GM12874 (cell line): ENCODE data around the gene CMTM1.
A peak's percentile ranks its signal among the peaks of the same experiment; 100 is the strongest.

Experiments
- TF ChIP-seq, protein P1 (sequence below): IDR thresholded peaks from 2 replicates; pipeline ENCODE4 v1.5.1; 2011; ENCODE audit warnings: low read depth, mild to moderate bottlenecking, control low read depth, low read length, moderate library complexity; ENCODE audit not compliant: insufficient read depth

The CMTM1 gene

DNA sequence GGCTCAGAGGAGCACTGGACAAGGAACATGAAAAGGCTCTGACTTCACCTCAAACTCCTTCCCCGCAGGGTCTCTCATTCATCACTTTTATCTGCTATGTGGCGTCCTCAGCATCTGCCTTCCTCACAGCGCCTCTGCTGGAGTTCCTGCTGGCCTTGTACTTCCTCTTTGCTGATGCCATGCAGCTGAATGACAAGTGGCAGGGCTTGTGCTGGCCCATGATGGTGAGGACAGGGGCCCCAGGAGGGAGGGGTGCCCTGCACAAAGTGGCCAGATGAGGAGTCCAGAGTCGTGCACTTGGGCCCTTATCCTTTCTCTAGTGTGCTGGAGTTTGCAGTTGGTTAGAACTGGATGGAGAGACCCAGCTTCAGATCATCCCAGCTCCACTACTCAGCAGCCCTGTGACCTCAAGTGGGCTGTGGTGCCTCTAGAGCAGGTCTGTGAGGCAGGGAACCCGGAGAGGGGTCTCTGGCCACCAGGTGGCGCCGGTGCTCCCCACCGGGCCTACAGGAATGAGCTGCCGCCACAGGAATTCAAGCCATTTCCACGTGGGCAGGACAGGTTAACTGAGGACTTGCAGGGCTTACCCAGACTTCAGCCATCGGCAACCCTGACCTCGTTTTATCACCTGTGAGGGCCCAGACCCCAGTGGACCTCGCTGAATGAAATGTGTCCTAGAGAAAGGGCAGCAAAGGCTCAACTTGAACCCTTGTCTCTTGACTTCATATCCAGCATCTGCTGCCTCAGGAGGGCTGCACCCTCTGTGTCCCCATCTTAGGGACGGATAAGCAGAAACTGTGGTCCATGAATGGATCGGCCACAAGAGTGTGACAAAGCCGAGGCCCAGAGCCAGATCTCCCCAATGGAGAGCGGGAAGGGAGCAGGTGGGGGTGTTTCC is 42.3 kb downstream of the CMTM1 start:
- TF ChIP-seq, protein P1, sequence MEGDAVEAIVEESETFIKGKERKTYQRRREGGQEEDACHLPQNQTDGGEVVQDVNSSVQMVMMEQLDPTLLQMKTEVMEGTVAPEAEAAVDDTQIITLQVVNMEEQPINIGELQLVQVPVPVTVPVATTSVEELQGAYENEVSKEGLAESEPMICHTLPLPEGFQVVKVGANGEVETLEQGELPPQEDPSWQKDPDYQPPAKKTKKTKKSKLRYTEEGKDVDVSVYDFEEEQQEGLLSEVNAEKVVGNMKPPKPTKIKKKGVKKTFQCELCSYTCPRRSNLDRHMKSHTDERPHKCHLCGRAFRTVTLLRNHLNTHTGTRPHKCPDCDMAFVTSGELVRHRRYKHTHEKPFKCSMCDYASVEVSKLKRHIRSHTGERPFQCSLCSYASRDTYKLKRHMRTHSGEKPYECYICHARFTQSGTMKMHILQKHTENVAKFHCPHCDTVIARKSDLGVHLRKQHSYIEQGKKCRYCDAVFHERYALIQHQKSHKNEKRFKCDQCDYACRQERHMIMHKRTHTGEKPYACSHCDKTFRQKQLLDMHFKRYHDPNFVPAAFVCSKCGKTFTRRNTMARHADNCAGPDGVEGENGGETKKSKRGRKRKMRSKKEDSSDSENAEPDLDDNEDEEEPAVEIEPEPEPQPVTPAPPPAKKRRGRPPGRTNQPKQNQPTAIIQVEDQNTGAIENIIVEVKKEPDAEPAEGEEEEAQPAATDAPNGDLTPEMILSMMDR, result peak; percentile 92

- TF ChIP-seq, protein P1, result no peak
Measured at GRCh38 chr16:66609139-66609510, 42.9 kb downstream of the CMTM1 start.

- TF ChIP-seq, protein P1, result no peak
Measured at GRCh38 chr16:66610111-66610820, 44.0 kb downstream of the CMTM1 start.

DNA sequence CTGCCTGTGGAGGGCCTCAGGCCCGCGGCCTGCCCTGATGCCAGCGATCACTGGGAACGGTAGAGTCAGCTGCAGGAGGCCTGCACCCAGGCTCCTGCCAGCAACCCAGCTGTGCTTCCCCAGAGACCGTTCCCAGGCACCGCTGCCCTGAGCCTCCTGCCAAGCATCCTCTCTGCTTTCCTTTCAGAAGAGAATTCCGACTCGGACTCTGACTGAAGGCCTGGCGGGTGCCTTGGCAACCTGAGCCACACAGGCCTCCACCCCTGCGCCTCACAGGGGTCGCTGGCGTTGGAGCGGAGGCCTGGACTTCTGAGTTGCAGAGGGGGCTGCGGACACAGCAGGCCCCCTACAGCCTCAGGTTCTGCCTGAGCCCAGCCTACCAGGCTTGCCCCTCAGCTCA is 46.2 kb downstream of the CMTM1 start:
- TF ChIP-seq, protein P1, result no peak

GRCh38 chr16:66614161-66614802 is 48.0 kb downstream of the CMTM1 start:
- TF ChIP-seq, protein P1, result no peak

DNA sequence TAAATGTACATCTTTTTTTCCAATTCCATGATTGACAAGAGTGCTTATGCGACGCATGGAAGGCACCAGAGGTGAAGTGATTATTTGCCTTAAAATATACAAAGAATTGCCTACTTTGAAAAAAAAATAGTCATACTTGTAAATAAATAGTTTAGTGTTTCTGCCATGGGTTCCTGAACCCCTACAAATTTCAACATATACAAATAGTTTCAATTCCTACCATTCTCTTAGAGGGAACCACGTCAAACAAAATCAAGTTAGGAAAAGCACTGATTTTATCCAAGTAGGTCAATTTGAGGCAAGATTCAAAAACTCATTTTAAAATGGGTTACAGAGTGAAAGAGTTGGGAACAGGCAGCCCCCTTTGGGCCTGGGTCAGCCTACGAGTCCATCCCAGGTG is 49.9 kb downstream of the CMTM1 start:
- TF ChIP-seq, protein P1, result no peak

DNA sequence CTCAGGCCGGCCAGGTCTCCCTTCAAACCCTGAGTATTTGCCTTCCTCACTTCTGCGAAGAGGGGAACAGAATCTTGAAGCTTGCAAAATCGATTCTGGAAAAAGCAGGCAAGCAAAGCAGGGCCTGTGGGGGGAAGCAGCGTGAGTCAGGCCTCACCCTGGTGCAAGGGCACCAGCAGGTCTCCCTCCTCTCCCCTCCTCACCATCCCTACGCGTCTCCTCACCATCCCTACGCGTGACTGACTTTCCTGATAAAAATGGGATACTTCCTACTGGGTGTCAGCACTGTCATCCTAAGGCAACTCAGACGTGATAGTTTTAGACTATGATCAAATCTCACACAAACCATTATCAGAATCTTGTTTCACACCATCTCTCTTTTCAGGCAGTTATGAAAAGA is 50.4 kb downstream of the CMTM1 start:
- TF ChIP-seq, protein P1, result no peak
